NB4 (cell line): Measurements from ENCODE around the gene THSD4.

Source experiments
- CTCF ChIP-seq: IDR thresholded peaks from one replicate; pipeline ENCODE4 v1.5.1; 2012; ENCODE audit warnings: low read depth, low read length
- MYC ChIP-seq: IDR thresholded peaks from 2 replicates; pipeline ENCODE4 v1.6.1; 2011; ENCODE audit warnings: low read depth, low read length
- POLR2A ChIP-seq: IDR thresholded peaks from 2 replicates; pipeline ENCODE4 v1.6.1; 2011; ENCODE audit warnings: mild to moderate bottlenecking; ENCODE audit not compliant: insufficient read length; ENCODE audit errors: extremely low read depth
- TF ChIP-seq, protein P1 (sequence below): IDR thresholded peaks from 2 replicates; pipeline ENCODE4 v1.6.1; 2011; ENCODE audit warnings: low read depth, low read length

GRCh38 chr15:71733122-71733521 is 617.9 kb downstream of the THSD4 start:
- TF ChIP-seq CTCF (no peak), POLR2A (no peak), MYC (no peak)
- TF ChIP-seq, protein P1, sequence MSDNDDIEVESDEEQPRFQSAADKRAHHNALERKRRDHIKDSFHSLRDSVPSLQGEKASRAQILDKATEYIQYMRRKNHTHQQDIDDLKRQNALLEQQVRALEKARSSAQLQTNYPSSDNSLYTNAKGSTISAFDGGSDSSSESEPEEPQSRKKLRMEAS: no peak
